ENCODE results near the gene ATG10.

- TF ChIP-seq POLR2AphosphoS5 (IDR thresholded peaks at IDR 0.05) (no peak), EZH2 (IDR thresholded peaks at IDR 0.05; ENCODE audit: borderline replicate concordance, insufficient read depth, low read length, poor library complexity, severe bottlenecking) (no peak), EP300 (conservative IDR thresholded peaks at IDR 0.05; ENCODE audit: poor library complexity, severe bottlenecking) (no peak), CTCF (IDR thresholded peaks at IDR 0.05; ENCODE audit: poor library complexity, severe bottlenecking) (no peak), REST (IDR thresholded peaks at IDR 0.05; ENCODE audit: borderline replicate concordance) (no peak), SMC3 (conservative IDR thresholded peaks at IDR 0.05; ENCODE audit: poor library complexity) (no peak)
Observed at GRCh38 chr5:82278711-82279370, 307.0 kb downstream of the ATG10 start.

Measured in neural cell (in vitro differentiated cells).